HEK293 (cell line): ENCODE data around the gene SRPK1.

Source experiments
- EGR2 ChIP-seq: fragments of 450-650 bp; formaldehyde crosslinking; IDR thresholded peaks from 2 replicates; pipeline ENCODE4 v1.5.1; 2016; ENCODE audit warnings: low read depth, missing biosample characterization, missing genetic modification characterization
- KLF10 ChIP-seq: fragments of 450-650 bp; IDR thresholded peaks from 2 replicates; pipeline ENCODE4 v1.5.1; 2018; ENCODE audit warnings: missing biosample characterization, mild to moderate bottlenecking, missing genetic modification characterization
- KLF9 ChIP-seq: fragments of 450-650 bp; formaldehyde crosslinking; IDR thresholded peaks from 2 replicates; pipeline ENCODE4 v1.5.1; 2016; ENCODE audit warnings: missing biosample characterization, missing genetic modification characterization, low read depth
- MZF1 ChIP-seq: fragments of 450-650 bp; formaldehyde crosslinking; IDR thresholded peaks from 2 replicates; pipeline ENCODE4 v1.5.1; 2017; ENCODE audit warnings: missing biosample characterization, missing genetic modification characterization, borderline replicate concordance
- OSR2 ChIP-seq: fragments of 450-650 bp; formaldehyde crosslinking; IDR thresholded peaks from 2 replicates; pipeline ENCODE4 v1.5.1; 2016; ENCODE audit warnings: missing biosample characterization, missing genetic modification characterization
- REPIN1 ChIP-seq: fragments of 450-650 bp; formaldehyde crosslinking; IDR thresholded peaks from 2 replicates; pipeline ENCODE4 v1.5.1; 2017; ENCODE audit warnings: missing biosample characterization, missing genetic modification characterization, low read depth
- SETDB1 ChIP-seq: IDR thresholded peaks from one replicate; pipeline ENCODE4 v1.6.1; 2017; ENCODE audit warnings: mild to moderate bottlenecking, low read length, moderate library complexity, mixed read lengths; ENCODE audit not compliant: insufficient read length
- ZBTB17 ChIP-seq: fragments of 450-650 bp; formaldehyde crosslinking; IDR thresholded peaks from 2 replicates; pipeline ENCODE4 v1.5.1; 2016; ENCODE audit warnings: missing biosample characterization, missing genetic modification characterization
- ZBTB21 ChIP-seq: fragments of 450-650 bp; formaldehyde crosslinking; IDR thresholded peaks from 2 replicates; pipeline ENCODE4 v1.5.1; 2017; ENCODE audit warnings: missing biosample characterization, missing genetic modification characterization
- ZBTB48 ChIP-seq: fragments of 450-650 bp; formaldehyde crosslinking; IDR thresholded peaks from 2 replicates; pipeline ENCODE4 v1.5.1; 2016; ENCODE audit warnings: missing biosample characterization, missing genetic modification characterization
- ZBTB8A ChIP-seq: fragments of 450-650 bp; formaldehyde crosslinking; IDR thresholded peaks from 2 replicates; pipeline ENCODE4 v1.5.1; 2016; ENCODE audit warnings: missing biosample characterization, missing genetic modification characterization
- ZEB2 ChIP-seq: fragments of 450-650 bp; formaldehyde crosslinking; IDR thresholded peaks from 2 replicates; pipeline ENCODE4 v1.5.1; 2016; ENCODE audit warnings: missing biosample characterization, missing genetic modification characterization
- ZFP69B ChIP-seq: fragments of 450-650 bp; formaldehyde crosslinking; IDR thresholded peaks from 2 replicates; pipeline ENCODE4 v1.5.1; 2016; ENCODE audit warnings: missing biosample characterization, missing genetic modification characterization
- ZNF10 ChIP-seq: fragments of 450-650 bp; formaldehyde crosslinking; IDR thresholded peaks from 2 replicates; pipeline ENCODE4 v1.5.1; 2017; ENCODE audit warnings: missing biosample characterization, missing genetic modification characterization
- ZNF184 ChIP-seq: fragments of 450-650 bp; IDR thresholded peaks from 2 replicates; pipeline ENCODE4 v1.5.1; 2018; ENCODE audit warnings: missing biosample characterization, mild to moderate bottlenecking, missing genetic modification characterization
- ZNF19 ChIP-seq: fragments of 450-650 bp; formaldehyde crosslinking; IDR thresholded peaks from 2 replicates; pipeline ENCODE4; 2016; ENCODE audit warnings: missing biosample characterization, missing genetic modification characterization, low read depth
- ZNF23 ChIP-seq: fragments of 450-650 bp; formaldehyde crosslinking; IDR thresholded peaks from 2 replicates; pipeline ENCODE4 v1.5.1; 2016; ENCODE audit warnings: missing biosample characterization, missing genetic modification characterization, borderline replicate concordance
- ZNF350 ChIP-seq: fragments of 450-650 bp; formaldehyde crosslinking; IDR thresholded peaks from 2 replicates; pipeline ENCODE4 v1.5.0; 2017; ENCODE audit warnings: missing biosample characterization, mild to moderate bottlenecking, missing genetic modification characterization
- ZNF366 ChIP-seq: fragments of 450-650 bp; formaldehyde crosslinking; conservative IDR thresholded peaks from 2 replicates; pipeline ENCODE4 v1.5.1; 2016; ENCODE audit warnings: missing biosample characterization, missing genetic modification characterization
- ZNF530 ChIP-seq: fragments of 450-650 bp; formaldehyde crosslinking; IDR thresholded peaks from 2 replicates; pipeline ENCODE4 v1.5.1; 2016; ENCODE audit warnings: low read depth, missing biosample characterization, missing genetic modification characterization
- ZNF549 ChIP-seq: fragments of 450-650 bp; IDR thresholded peaks from 2 replicates; pipeline ENCODE4 v1.5.1; 2018; ENCODE audit warnings: missing biosample characterization, missing genetic modification characterization, mild to moderate bottlenecking, inconsistent platforms, moderate library complexity
- ZNF571 ChIP-seq: fragments of 450-650 bp; formaldehyde crosslinking; IDR thresholded peaks from 2 replicates; pipeline ENCODE4 v1.5.0; 2017; ENCODE audit warnings: missing biosample characterization, missing genetic modification characterization
- ZNF600 ChIP-seq: fragments of 450-650 bp; formaldehyde crosslinking; IDR thresholded peaks from 2 replicates; pipeline ENCODE4 v1.5.1; 2016; ENCODE audit warnings: missing biosample characterization, missing genetic modification characterization
- ZNF621 ChIP-seq: fragments of 450-650 bp; formaldehyde crosslinking; IDR thresholded peaks from 2 replicates; pipeline ENCODE4 v1.5.1; 2017; ENCODE audit warnings: missing biosample characterization, missing genetic modification characterization
- ZNF623 ChIP-seq: fragments of 450-650 bp; formaldehyde crosslinking; IDR thresholded peaks from 2 replicates; pipeline ENCODE4 v1.5.1; 2016; ENCODE audit warnings: missing biosample characterization, missing genetic modification characterization
- ZNF629 ChIP-seq: fragments of 450-650 bp; formaldehyde crosslinking; IDR thresholded peaks from 2 replicates; pipeline ENCODE4 v1.5.1; 2017; ENCODE audit warnings: missing biosample characterization, missing genetic modification characterization
- ZNF654 ChIP-seq: fragments of 450-650 bp; formaldehyde crosslinking; IDR thresholded peaks from 2 replicates; pipeline ENCODE4 v1.5.1; 2016; ENCODE audit warnings: low read depth, missing biosample characterization, missing genetic modification characterization
- ZNF785 ChIP-seq: fragments of 450-650 bp; formaldehyde crosslinking; IDR thresholded peaks from 2 replicates; pipeline ENCODE4 v1.5.1; 2016; ENCODE audit warnings: missing biosample characterization, missing genetic modification characterization
- TF ChIP-seq, protein P1 (sequence below): fragments of 450-650 bp; formaldehyde crosslinking; IDR thresholded peaks from 2 replicates; pipeline ENCODE4; 2016; ENCODE audit warnings: missing biosample characterization, missing genetic modification characterization
- TF ChIP-seq, protein P2 (sequence below): fragments of 450-650 bp; formaldehyde crosslinking; IDR thresholded peaks from 2 replicates; pipeline ENCODE4 v1.5.1; 2016; ENCODE audit warnings: missing biosample characterization, missing genetic modification characterization
- TF ChIP-seq, protein P3 (sequence below): fragments of 450-650 bp; formaldehyde crosslinking; conservative IDR thresholded peaks from 2 replicates; pipeline ENCODE4 v1.5.1; 2016; ENCODE audit warnings: low read depth, missing biosample characterization, missing genetic modification characterization
- TF ChIP-seq, protein P4 (sequence below): fragments of 450-650 bp; formaldehyde crosslinking; IDR thresholded peaks from 2 replicates; pipeline ENCODE4 v1.5.1; 2016; ENCODE audit warnings: missing biosample characterization, missing genetic modification characterization
- TF ChIP-seq, protein P5 (sequence below): fragments of 450-650 bp; formaldehyde crosslinking; optimal IDR thresholded peaks from 2 replicates; pipeline ENCODE3; 2016; ENCODE audit warnings: missing biosample characterization, mild to moderate bottlenecking, missing genetic modification characterization

Gene SRPK1

DNA sequence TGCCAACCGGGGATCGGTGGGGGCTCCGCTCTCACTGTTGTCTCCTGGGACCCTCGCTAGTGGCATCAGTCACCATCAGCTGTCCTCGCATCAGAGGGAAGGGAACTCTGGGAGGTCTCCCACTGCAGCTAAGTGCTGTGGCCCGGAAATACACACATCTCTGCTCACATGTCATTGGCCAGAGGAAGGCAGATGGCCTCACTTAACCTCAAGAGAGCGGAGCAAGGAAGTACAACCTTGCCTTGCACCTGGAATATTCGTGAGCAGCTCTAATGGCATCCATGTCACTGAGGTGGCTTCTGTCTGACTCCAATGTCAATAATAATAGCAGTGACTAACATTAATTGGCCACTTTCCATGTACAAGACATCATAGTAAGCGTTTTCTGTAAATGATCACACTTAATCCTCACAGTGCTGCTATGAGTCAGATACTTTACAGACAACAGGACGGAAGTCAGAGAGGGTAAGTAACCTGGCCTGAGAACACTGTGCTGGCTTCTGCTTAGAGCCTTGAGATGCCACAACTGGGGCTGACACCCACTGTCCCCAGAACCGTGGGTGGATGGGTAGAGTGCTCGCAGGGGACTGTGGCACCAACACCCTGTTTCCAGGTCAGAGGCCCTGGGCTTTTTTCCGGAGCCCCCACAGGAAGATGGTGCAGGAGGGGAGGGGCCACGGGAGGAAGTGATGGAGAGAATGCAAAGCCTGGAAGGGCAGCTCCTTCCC lies 109.8 kb downstream of the SRPK1 start (continued):
- TF ChIP-seq, protein P1, sequence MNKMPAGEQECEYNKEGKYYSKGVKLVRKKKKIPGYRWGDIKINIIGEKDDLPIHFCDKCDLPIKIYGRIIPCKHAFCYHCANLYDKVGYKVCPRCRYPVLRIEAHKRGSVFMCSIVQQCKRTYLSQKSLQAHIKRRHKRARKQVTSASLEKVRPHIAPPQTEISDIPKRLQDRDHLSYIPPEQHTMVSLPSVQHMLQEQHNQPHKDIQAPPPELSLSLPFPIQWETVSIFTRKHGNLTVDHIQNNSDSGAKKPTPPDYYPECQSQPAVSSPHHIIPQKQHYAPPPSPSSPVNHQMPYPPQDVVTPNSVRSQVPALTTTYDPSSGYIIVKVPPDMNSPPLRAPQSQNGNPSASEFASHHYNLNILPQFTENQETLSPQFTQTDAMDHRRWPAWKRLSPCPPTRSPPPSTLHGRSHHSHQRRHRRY (tag by site-specific recombination): no peak
- TF ChIP-seq ZNF23 (tag by site-specific recombination) (no peak), KLF9 (tag by site-specific recombination) (no peak), ZBTB8A (tag by site-specific recombination) (no peak), OSR2 (tag by site-specific recombination) (peak; percentile 48), ZNF785 (tag by site-specific recombination) (no peak), ZNF571 (tag by site-specific recombination) (no peak), REPIN1 (tag by site-specific recombination) (no peak), ZNF623 (tag by site-specific recombination) (no peak), KLF10 (tag by site-specific recombination) (no peak), ZNF621 (tag by site-specific recombination) (no peak), ZNF10 (tag by site-specific recombination) (no peak), ZNF19 (no peak), ZNF600 (tag by site-specific recombination) (peak; percentile 58), SETDB1 (no peak), ZBTB48 (tag by site-specific recombination) (no peak), ZFP69B (tag by site-specific recombination) (no peak), ZNF184 (0 out of 2 replicates have a peak, but pooled peaks have one; percentile 27), ZBTB17 (peak; percentile 21; the same call in 1 of the 2 replicates), ZEB2 (tag by site-specific recombination) (peak; percentile 48; the same call in 1 of the 2 replicates), ZNF629 (tag by site-specific recombination) (no peak), EGR2 (no peak), MZF1 (tag by site-specific recombination) (no peak), ZNF366 (peak; percentile 54), ZBTB21 (tag by site-specific recombination) (no peak), ZNF654 (tag by site-specific recombination) (no peak), ZNF350 (no peak), ZNF549 (no peak), ZNF530 (tag by site-specific recombination) (no peak)
- TF ChIP-seq, protein P2, sequence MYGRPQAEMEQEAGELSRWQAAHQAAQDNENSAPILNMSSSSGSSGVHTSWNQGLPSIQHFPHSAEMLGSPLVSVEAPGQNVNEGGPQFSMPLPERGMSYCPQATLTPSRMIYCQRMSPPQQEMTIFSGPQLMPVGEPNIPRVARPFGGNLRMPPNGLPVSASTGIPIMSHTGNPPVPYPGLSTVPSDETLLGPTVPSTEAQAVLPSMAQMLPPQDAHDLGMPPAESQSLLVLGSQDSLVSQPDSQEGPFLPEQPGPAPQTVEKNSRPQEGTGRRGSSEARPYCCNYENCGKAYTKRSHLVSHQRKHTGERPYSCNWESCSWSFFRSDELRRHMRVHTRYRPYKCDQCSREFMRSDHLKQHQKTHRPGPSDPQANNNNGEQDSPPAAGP (tag by site-specific recombination): no peak
- TF ChIP-seq, protein P3, sequence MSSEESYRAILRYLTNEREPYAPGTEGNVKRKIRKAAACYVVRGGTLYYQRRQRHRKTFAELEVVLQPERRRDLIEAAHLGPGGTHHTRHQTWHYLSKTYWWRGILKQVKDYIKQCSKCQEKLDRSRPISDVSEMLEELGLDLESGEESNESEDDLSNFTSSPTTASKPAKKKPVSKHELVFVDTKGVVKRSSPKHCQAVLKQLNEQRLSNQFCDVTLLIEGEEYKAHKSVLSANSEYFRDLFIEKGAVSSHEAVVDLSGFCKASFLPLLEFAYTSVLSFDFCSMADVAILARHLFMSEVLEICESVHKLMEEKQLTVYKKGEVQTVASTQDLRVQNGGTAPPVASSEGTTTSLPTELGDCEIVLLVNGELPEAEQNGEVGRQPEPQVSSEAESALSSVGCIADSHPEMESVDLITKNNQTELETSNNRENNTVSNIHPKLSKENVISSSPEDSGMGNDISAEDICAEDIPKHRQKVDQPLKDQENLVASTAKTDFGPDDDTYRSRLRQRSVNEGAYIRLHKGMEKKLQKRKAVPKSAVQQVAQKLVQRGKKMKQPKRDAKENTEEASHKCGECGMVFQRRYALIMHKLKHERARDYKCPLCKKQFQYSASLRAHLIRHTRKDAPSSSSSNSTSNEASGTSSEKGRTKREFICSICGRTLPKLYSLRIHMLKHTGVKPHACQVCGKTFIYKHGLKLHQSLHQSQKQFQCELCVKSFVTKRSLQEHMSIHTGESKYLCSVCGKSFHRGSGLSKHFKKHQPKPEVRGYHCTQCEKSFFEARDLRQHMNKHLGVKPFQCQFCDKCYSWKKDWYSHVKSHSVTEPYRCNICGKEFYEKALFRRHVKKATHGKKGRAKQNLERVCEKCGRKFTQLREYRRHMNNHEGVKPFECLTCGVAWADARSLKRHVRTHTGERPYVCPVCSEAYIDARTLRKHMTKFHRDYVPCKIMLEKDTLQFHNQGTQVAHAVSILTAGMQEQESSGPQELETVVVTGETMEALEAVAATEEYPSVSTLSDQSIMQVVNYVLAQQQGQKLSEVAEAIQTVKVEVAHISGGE (tag by site-specific recombination): no peak
- TF ChIP-seq, protein P4, sequence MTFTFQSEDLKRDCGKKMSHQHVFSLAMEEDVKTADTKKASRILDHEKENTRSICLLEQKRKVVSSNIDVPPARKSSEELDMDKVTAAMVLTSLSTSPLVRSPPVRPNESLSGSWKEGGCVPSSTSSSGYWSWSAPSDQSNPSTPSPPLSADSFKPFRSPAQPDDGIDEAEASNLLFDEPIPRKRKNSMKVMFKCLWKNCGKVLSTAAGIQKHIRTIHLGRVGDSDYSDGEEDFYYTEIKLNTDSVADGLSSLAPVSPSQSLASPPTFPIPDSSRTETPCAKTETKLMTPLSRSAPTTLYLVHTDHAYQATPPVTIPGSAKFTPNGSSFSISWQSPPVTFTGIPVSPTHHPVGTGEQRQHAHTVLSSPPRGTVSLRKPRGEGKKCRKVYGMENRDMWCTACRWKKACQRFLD (tag by site-specific recombination): no peak
- TF ChIP-seq, protein P5, sequence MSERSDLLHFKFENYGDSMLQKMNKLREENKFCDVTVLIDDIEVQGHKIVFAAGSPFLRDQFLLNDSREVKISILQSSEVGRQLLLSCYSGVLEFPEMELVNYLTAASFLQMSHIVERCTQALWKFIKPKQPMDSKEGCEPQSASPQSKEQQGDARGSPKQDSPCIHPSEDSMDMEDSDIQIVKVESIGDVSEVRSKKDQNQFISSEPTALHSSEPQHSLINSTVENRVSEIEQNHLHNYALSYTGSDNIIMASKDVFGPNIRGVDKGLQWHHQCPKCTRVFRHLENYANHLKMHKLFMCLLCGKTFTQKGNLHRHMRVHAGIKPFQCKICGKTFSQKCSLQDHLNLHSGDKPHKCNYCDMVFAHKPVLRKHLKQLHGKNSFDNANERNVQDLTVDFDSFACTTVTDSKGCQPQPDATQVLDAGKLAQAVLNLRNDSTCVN (tag by site-specific recombination): no peak
